MCF 10A (cell line): Measurements from ENCODE around the gene LCE4A. TPM values are rescaled to one million over a fixed set of nuclear protein-coding genes. Genes with fewer than 3 reads are reported as not detected.
"Not testable (repeated sequence)": the region's sequence is repeated elsewhere in the genome, so short reads cannot be mapped to it uniquely, and the experiment has no call there.

Experiments used
- BruUV-seq: library from RNA; stranded (reverse); fragments of 400-500 nt; replicated peaks from 2 replicates; lab custom pipeline; 2021; lab: Mats Ljungman, UMichigan
- CTCF ChIA-PET: fragments of 300-600 bp; sonication (Branson Sonifier 250); formaldehyde crosslinking; extraction: SDS; loops from one replicate; lab custom pipeline; 2021; ENCODE audit warnings: antibody characterized with exemption, inconsistent platforms; lab: Yijun Ruan, JAX
- POLR2A ChIA-PET: fragments of 300-600, 350-650 bp; sonication (Branson Sonifier 250); formaldehyde crosslinking; extraction: SDS; loops from one replicate; lab custom pipeline; 2020; ENCODE audit warnings: antibody characterized with exemption, inconsistent platforms; lab: Yijun Ruan, JAX
- DNase-seq: peaks from one replicate; pipeline ENCODE4 v3.0.0-alpha.2; 2018; ENCODE audit not compliant: unreplicated experiment
- H3K27ac Mint-ChIP-seq: one replicate; pipeline ENCODE4 v1.8.0; 2022; ENCODE audit warnings: mild to moderate bottlenecking, low read depth, mixed read lengths; ENCODE audit not compliant: unreplicated experiment
- H3K27me3 Mint-ChIP-seq: one replicate; pipeline ENCODE4 v1.8.0; 2022; ENCODE audit warnings: mixed read lengths; ENCODE audit not compliant: insufficient read depth, unreplicated experiment
- H3K36me3 Mint-ChIP-seq: one replicate; pipeline ENCODE4 v1.8.0; 2022; ENCODE audit warnings: mild to moderate bottlenecking, moderate library complexity, mixed read lengths; ENCODE audit not compliant: insufficient read depth, unreplicated experiment
- H3K4me1 Mint-ChIP-seq: one replicate; pipeline ENCODE4 v1.8.0; 2022; ENCODE audit warnings: mixed read lengths; ENCODE audit not compliant: insufficient read depth, unreplicated experiment
- H3K4me3 Mint-ChIP-seq: one replicate; pipeline ENCODE4 v1.8.0; 2022; ENCODE audit warnings: mild to moderate bottlenecking, moderate library complexity, mixed read lengths; ENCODE audit not compliant: unreplicated experiment
- H3K9me3 Mint-ChIP-seq: one replicate; pipeline ENCODE4 v1.8.0; 2022; ENCODE audit warnings: mixed read lengths; ENCODE audit not compliant: unreplicated experiment
- CTCF ChIP-seq: fragments of 200-600 bp; IDR thresholded peaks from one replicate; pipeline ENCODE4 v1.8.0; 2022; ENCODE audit warnings: antibody characterized with exemption, mild to moderate bottlenecking; ENCODE audit not compliant: unreplicated experiment
- intact Hi-C: fragments of 100-400 bp; cut with micrococcal nuclease; formaldehyde crosslinking; loops from 2 replicates; pipeline ENCODE4 v1.14.1; 2022
- total RNA-seq: library from RNA; stranded (reverse); gene quantifications from 2 replicates; pipeline ENCODE4 v1.2.3, GENCODE V29; 2022

LCE4A gene
- total RNA-seq, 1 experiment from 2014 or later, result not detected

- BruUV-seq, result no TSS peak
- Mint-ChIP-seq H3K9me3 (no peaks in the 10 kb centered on the region), H3K4me1 (no peaks in the 10 kb centered on the region), H3K27ac (no peak overlapping the region), H3K4me3 (no peak overlapping the region), H3K27me3 (peaks cover 36% of the 10 kb centered on the region), H3K36me3 (no peaks in the 10 kb centered on the region)
- DNase-seq, result no peak
- ChIA-PET CTCF (interaction anchor here (0.5 kb wide), 1 partner anchor 377 kb away, joined by 3 read pairs; no protein-coding TSS in a partner anchor), POLR2A (interaction anchor here (0.6 kb wide), 1 partner anchor 28 kb away, joined by 6 read pairs; no protein-coding TSS in a partner anchor)
- intact Hi-C loops, result no loop called here
- no peak for TF ChIP-seq CTCF
These were observed 26.3 kb upstream of the LCE4A start for GRCh38 chr1:152681616-152682015.

DNA sequence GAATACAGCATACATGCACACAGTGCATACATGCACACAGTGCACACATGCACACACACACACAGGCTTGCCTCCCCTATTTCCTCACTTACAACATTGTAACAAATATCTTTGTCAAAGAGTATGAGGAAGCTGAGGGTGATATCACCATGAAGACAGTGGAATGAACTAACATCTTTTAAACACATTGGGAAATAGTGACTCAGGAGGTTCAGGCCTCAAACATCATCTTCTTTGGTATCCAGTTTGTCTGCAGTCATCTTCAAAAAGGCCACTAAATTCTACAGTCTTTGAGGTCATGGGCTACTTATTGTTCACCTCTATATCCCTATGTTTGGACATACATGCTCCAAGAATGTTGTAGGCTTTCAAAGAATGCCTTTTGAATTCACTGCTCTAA is 24.1 kb upstream of the LCE4A start:
- POLR2A ChIA-PET, result interaction anchor here (0.6 kb wide), 1 partner anchor 67 kb away, joined by 3 read pairs; no protein-coding TSS in a partner anchor
- no TSS peak for BruUV-seq
- no peaks in the 10 kb centered on the region for H3K9me3 Mint-ChIP-seq
- H3K4me3 Mint-ChIP-seq, result no peak overlapping the region
- intact Hi-C loops, result no loop called here
- no peak overlapping the region for H3K27ac Mint-ChIP-seq
- H3K27me3 Mint-ChIP-seq, result peaks cover 44% of the 10 kb centered on the region
- H3K4me1 Mint-ChIP-seq, result no peaks in the 10 kb centered on the region
- no peaks in the 10 kb centered on the region for H3K36me3 Mint-ChIP-seq
- no peak for DNase-seq
- CTCF ChIA-PET, result interaction anchor here (1.3 to 1.6 kb wide), 2 partner anchors 187 to 243 kb away, joined by 3 read pairs; no protein-coding TSS in a partner anchor
- no peak for TF ChIP-seq CTCF

DNA sequence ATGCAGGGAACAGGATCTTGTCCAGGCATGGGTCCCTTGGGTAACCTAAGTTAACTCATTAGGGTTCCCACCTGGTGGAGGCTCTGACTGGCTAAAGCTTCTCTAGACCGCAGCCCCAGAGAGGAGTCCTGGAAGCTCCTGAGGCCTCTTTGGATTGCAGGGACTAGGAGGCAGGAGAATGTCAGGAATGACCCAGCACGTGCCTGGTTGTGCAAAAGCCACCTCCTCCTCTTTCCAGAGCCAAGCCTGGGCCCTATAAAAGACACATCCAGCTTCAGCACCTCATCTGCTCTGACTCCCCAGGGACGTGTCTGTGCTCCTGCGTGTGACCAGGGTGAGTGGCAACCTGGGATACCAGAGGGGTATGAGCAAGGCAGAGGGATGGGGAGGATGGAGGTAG is 22.1 kb upstream of the LCE4A start, which contains the start of gene LCE2B:
Gene LCE2B (plus strand): TSS at position 301 of the 400 bp plus-strand sequence. CDS start 721 bp downstream, outside the sequence.
- POLR2A ChIA-PET, BruUV-seq, H3K4me1 Mint-ChIP-seq, H3K36me3 Mint-ChIP-seq, H3K9me3 Mint-ChIP-seq, H3K4me3 Mint-ChIP-seq, intact Hi-C loops, H3K27ac Mint-ChIP-seq, CTCF ChIA-PET, DNase-seq: not testable (repeated sequence)
- peaks cover 41% of the 10 kb centered on the region for H3K27me3 Mint-ChIP-seq

- H3K9me3 Mint-ChIP-seq, result peaks cover 11% of the 10 kb centered on the region
- peaks cover 12% of the 10 kb centered on the region for H3K27me3 Mint-ChIP-seq
- H3K4me1 Mint-ChIP-seq, result no peaks in the 10 kb centered on the region
- no peaks in the 10 kb centered on the region for H3K36me3 Mint-ChIP-seq
- ChIA-PET POLR2A (no interaction called here), CTCF (interaction anchor here (0.5 to 1.5 kb wide), 6 partner anchors 9 to 793 kb away, joined by 3 to 5 read pairs (median 3); no protein-coding TSS in a partner anchor)
- TF ChIP-seq CTCF, result no peak
- no TSS peak for BruUV-seq
- H3K4me3 Mint-ChIP-seq, result no peak within 1 kb of the TSS
- peak; percentile 9 for DNase-seq
- intact Hi-C loops, result no loop called here
- no peak within 1 kb of the TSS for H3K27ac Mint-ChIP-seq
These were observed 10.0 kb upstream of the LCE4A start, which contains the start of gene LCE2A for GRCh38 chr1:152697701-152698600. LCE2A (plus strand) TSS chr1:152698345; CDS start chr1:152698902, 557 bp downstream.
